HG03139 (cell line): Measurements from ENCODE around the gene ALOX15B.
"Not testable (repeated sequence)": the region's sequence is repeated elsewhere in the genome, so short reads cannot be mapped to it uniquely, and the experiment has no call there.

Experiments used
- ATAC-seq: cut with Tn5 transposase; IDR thresholded peaks from one replicate; pipeline ENCODE4 v1.9.1; 2021; ENCODE audit not compliant: unreplicated experiment

Gene ALOX15B

GRCh38 chr17:8077939-8078338 is 39.1 kb downstream of the ALOX15B start:
- ATAC-seq, result not testable (repeated sequence)

GRCh38 chr17:8079291-8080207 is 40.7 kb downstream of the ALOX15B start:
- no peak for ATAC-seq

- ATAC-seq, result no peak
Observed at GRCh38 chr17:8080208-8080798, 41.4 kb downstream of the ALOX15B start.

- ATAC-seq, result no peak
Observed at GRCh38 chr17:8080799-8081219, 42.0 kb downstream of the ALOX15B start.

- ATAC-seq, result no peak
Observed at GRCh38 chr17:8081876-8082275, 43.0 kb downstream of the ALOX15B start.

- no peak for ATAC-seq
Observed at GRCh38 chr17:8082292-8082691, 43.4 kb downstream of the ALOX15B start.

- ATAC-seq, result no peak
Observed at GRCh38 chr17:8084250-8084649, 45.4 kb downstream of the ALOX15B start.

GRCh38 chr17:8087075-8087951 is 48.5 kb downstream of the ALOX15B start, which contains the start of gene ALOX12B:
ALOX12B (minus strand) TSS chr17:8087716; CDS start chr17:8087442, 274 bp downstream.
- ATAC-seq, result no peak

- no peak for ATAC-seq
Observed at GRCh38 chr17:8087952-8088230, 49.0 kb downstream of the ALOX15B start.

- no peak for ATAC-seq
Observed at GRCh38 chr17:8089728-8090127, 50.9 kb downstream of the ALOX15B start.

- ATAC-seq, result no peak
Observed at GRCh38 chr17:8091033-8091687, 52.3 kb downstream of the ALOX15B start.

- no peak for ATAC-seq
Observed at GRCh38 chr17:8095361-8095760, 56.5 kb downstream of the ALOX15B start.

GRCh38 chr17:8096541-8096940 is 57.7 kb downstream of the ALOX15B start:
- ATAC-seq, result no peak
